ENCODE data around the gene SELENOI. TPM values are rescaled to one million over a fixed set of nuclear protein-coding genes. Genes with fewer than 3 reads are reported as not detected.

SELENOI gene
- total RNA-seq, 4 donors from 2014 or later = 9.4 to 14.5 (median 11.0) TPM

DNA sequence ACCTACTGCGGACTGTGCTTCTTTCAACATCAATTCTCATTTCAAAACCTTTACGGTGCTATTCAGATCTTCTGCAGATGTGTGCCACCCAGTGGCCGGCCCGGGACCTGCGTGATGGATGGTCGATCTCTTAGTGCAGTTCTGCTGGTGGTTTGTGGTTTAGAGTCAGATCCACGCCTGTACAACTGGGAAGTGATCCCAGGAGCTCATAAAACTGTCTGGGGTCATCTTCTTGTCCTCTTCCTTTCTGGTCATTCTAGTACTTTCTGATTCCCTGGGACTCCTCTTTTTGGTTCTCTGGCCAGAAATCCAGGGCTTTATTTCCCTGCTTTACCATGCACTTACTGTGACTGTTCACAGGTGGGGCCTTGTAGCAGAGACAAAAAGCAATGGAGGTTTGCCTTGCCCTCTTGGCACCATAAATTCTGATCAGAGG is 15.8 kb upstream of the SELENOI start:
- TF ChIP-seq, protein P1, sequence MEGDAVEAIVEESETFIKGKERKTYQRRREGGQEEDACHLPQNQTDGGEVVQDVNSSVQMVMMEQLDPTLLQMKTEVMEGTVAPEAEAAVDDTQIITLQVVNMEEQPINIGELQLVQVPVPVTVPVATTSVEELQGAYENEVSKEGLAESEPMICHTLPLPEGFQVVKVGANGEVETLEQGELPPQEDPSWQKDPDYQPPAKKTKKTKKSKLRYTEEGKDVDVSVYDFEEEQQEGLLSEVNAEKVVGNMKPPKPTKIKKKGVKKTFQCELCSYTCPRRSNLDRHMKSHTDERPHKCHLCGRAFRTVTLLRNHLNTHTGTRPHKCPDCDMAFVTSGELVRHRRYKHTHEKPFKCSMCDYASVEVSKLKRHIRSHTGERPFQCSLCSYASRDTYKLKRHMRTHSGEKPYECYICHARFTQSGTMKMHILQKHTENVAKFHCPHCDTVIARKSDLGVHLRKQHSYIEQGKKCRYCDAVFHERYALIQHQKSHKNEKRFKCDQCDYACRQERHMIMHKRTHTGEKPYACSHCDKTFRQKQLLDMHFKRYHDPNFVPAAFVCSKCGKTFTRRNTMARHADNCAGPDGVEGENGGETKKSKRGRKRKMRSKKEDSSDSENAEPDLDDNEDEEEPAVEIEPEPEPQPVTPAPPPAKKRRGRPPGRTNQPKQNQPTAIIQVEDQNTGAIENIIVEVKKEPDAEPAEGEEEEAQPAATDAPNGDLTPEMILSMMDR (IDR thresholded peaks at IDR 0.05; ENCODE audit: low read depth) = no peak

DNA sequence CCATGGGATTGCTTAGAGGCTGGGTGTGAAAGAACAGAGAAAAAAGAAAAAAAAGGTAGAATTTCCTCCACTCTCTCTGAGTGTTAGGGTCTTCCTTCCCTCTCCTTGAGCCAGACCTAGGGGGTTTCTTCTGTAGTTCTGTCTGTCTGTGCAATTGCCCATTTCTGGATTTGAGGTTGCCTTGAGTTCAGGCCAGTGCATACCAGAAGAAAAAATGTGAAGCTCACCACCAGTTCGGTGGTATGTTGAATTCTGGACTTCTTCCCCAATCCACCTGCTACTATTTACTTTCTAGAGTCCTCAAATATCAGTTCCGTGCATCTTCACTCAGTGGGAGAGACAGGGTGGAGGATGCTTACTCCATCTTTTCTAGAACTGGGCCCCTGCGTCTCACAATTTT is 15.3 kb upstream of the SELENOI start:
- TF ChIP-seq, protein P1 (IDR thresholded peaks at IDR 0.05; ENCODE audit: low read depth) = no peak

DNA sequence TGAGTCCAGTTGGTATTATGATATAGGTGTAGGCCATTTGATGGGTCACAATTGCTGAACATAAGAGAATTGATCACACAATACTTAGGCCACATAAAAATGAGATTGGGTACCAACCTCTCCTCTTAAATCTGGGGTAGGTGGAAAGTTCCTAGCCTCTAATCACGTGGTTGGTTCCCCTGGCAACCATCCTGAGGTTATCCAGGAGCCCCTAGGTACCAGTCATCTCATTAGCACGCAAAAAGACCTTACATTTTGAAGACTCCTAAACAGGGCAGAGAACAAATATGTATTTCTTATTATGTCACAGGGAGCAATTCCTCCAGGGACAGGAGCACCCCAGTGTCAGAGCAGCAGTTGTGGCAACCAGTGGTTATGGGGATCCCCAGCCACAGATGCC is 12.7 kb upstream of the SELENOI start:
- TF ChIP-seq, protein P1 (IDR thresholded peaks at IDR 0.05; ENCODE audit: low read depth) = no peak

DNA sequence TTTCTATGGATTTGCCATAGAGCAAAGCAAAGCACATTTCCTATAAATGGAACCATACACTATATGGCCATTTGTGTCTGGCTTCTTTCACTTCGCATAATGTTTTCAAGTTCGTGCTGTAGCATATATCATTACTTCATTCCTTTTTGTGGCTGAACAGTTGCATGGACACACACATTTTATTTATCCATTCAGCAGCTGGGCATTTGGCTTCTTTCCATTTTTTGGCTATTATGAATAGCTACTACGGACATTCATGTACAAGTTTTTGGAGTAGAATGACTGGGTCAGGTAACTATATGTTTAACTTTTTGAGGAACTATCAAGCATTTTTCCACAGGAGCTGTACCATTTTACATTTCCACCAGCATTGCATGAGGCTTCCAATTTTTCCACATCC is 10.7 kb upstream of the SELENOI start:
- TF ChIP-seq, protein P1 (IDR thresholded peaks at IDR 0.05; ENCODE audit: low read depth) = no peak

DNA sequence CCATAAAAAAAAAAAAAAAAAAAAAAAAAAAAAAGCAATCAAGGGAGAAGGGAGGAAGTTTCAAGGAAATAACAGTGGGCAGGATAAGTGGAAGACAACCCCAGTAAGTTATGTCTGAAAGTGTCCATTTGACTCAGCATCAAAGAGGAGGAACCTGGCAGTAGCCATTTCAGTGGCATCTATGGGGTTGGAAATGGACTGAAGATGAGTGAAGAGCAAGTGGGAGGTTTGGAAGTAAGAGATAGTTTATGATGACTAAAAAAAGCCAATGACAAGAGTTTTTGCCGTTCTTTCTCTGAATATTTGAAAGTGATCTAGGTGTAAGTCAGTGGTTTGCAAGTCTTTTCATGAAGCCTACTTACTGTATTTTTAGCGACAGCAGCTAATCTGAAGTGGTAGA is 9.2 kb upstream of the SELENOI start:
- TF ChIP-seq, protein P1 (IDR thresholded peaks at IDR 0.05; ENCODE audit: low read depth) = no peak

DNA sequence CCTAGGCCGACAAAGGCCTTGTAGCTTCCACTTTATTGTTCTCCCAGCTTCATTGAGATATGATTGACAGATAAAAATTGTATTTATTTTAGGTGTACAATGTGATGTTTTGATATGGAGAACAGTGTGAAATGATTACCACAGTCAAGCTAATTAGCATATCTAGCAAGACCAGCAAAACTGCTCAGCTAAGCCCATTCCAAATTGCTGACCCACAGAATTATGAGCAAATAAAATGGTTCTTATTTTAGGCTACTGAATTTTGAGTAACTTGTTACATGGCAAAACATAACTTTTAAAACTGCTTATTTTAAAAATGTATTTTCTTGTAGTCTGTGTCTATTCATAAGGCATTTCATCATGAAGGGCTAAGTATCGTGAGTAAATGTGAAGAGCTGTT is 8.6 kb upstream of the SELENOI start:
- TF ChIP-seq, protein P1 (IDR thresholded peaks at IDR 0.05; ENCODE audit: low read depth) = no peak

DNA sequence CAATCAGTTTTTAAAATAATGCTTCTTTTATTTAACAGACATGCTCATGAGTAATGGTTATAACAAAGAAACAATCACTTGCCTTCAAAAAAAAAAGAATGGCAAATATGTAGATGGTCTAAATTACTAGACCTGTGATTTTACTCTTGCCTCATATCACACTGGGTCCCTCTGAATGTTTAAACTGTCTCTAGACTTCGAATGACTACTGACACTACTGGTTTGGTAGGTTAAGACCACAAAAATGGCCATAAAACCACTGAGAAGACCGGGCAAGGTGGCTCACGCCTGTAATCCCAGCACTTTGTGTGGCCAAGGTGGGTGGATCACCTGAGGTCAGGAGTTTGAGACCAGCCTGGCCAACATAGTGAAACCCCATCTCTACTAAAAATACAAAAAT is 5.1 kb upstream of the SELENOI start:
- TF ChIP-seq, protein P1 (IDR thresholded peaks at IDR 0.05; ENCODE audit: low read depth) = no peak
